OCI-LY7 (cell line): Measurements from ENCODE around the gene CDC14B. TPM values are rescaled to one million over a fixed set of nuclear protein-coding genes. Genes with fewer than 3 reads are reported as not detected.

Experiments
- BruUV-seq: library from RNA; stranded (reverse); fragments of 400-500 nt; replicated peaks from 2 replicates; lab custom pipeline; 2021; lab: Mats Ljungman, UMichigan
- CTCF ChIA-PET: fragments of 300-600 bp; sonication (Branson Sonifier 250); formaldehyde crosslinking; loops from one replicate; lab custom pipeline; 2022; ENCODE audit warnings: antibody characterized with exemption; ENCODE audit not compliant: unreplicated experiment; lab: Charles Lee
- POLR2A ChIA-PET: fragments of 300-600 bp; sonication (Branson Sonifier 250); formaldehyde crosslinking; loops from one replicate; lab custom pipeline; 2022; ENCODE audit warnings: antibody characterized with exemption; lab: Charles Lee
- DNase-seq: peaks from one replicate; pipeline ENCODE4 v3.0.0-alpha.2; 2015; ENCODE audit warnings: low spot score
- H2AFZ ChIP-seq: fragments of 200-600 bp; sonication (generic), shearing (Covaris generic); 2 replicates; pipeline ENCODE4 v1.6.1; 2014; ENCODE audit warnings: mild to moderate bottlenecking, antibody characterized with exemption, low read length, moderate library complexity
- H3K27ac ChIP-seq: fragments of 200-600 bp; sonication (generic); 2 replicates; pipeline ENCODE4 v1.5.1; 2014; ENCODE audit warnings: mixed run types, low read depth, mild to moderate bottlenecking, moderate library complexity, low read length, inconsistent platforms; ENCODE audit not compliant: poor library complexity, severe bottlenecking
- H3K36me3 ChIP-seq: fragments of 200-600 bp; sonication (generic); 2 replicates; pipeline ENCODE4 v1.6.1; 2014; ENCODE audit warnings: mild to moderate bottlenecking, antibody characterized with exemption, low read length, moderate library complexity, mixed read lengths; ENCODE audit not compliant: insufficient read depth
- H3K4me1 ChIP-seq: fragments of 200-600 bp; sonication (generic); 2 replicates; pipeline ENCODE4 v1.5.1; 2014; ENCODE audit warnings: mild to moderate bottlenecking, low read length; ENCODE audit not compliant: insufficient read depth, poor library complexity, severe bottlenecking
- H3K4me2 ChIP-seq: fragments of 200-600 bp; sonication (generic); 2 replicates; pipeline ENCODE4 v1.6.1; 2014; ENCODE audit warnings: mild to moderate bottlenecking, low read length
- H3K4me3 ChIP-seq: fragments of 200-600 bp; sonication (generic); 2 replicates; pipeline ENCODE4 v1.5.1; 2014; ENCODE audit warnings: mild to moderate bottlenecking, low read depth, low read length; ENCODE audit not compliant: poor library complexity, severe bottlenecking
- H3K79me2 ChIP-seq: fragments of 200-600 bp; sonication (generic); 2 replicates; pipeline ENCODE4 v1.6.1; 2016; ENCODE audit warnings: low read depth, mild to moderate bottlenecking, low read length, moderate library complexity, mixed read lengths; ENCODE audit not compliant: insufficient read depth
- H3K9me2 ChIP-seq: fragments of 200-600 bp; sonication (generic); 2 replicates; pipeline ENCODE4 v1.6.1; 2016; ENCODE audit warnings: mild to moderate bottlenecking, low read length, mixed read lengths; ENCODE audit not compliant: insufficient read depth
- H3K9me3 ChIP-seq: fragments of 200-600 bp; sonication (generic); 2 replicates; pipeline ENCODE4 v1.6.1; 2014; ENCODE audit warnings: mild to moderate bottlenecking, mixed run types, low read length, mixed read lengths
- H4K20me1 ChIP-seq: fragments of 200-600 bp; sonication (generic); 2 replicates; pipeline ENCODE4 v1.6.1; 2014; ENCODE audit warnings: mild to moderate bottlenecking, antibody characterized with exemption, low read length, moderate library complexity, mixed read lengths; ENCODE audit not compliant: insufficient read depth
- CTCF ChIP-seq: fragments of 200-600 bp; sonication (generic); conservative IDR thresholded peaks from 2 replicates; pipeline ENCODE4 v1.5.1; 2014; ENCODE audit warnings: mild to moderate bottlenecking, antibody characterized with exemption, low read length, moderate library complexity, mixed read lengths
- EZH2phosphoT487 ChIP-seq: fragments of 200-600 bp; sonication (generic); IDR thresholded peaks from 2 replicates; pipeline ENCODE4 v1.6.1; 2018; ENCODE audit warnings: low read depth, borderline replicate concordance, mild to moderate bottlenecking, mixed run types, antibody characterized with exemption, low read length, moderate library complexity, mixed read lengths
- intact Hi-C: fragments of 100-400 bp; cut with micrococcal nuclease; formaldehyde crosslinking; loops from one replicate; pipeline ENCODE4 v1.10.0; 2022; ENCODE audit not compliant: unreplicated experiment
- total RNA-seq, 2 experiments: library from RNA; depleted of rRNA in 1 of 2; stranded (reverse); fragments of >200 nt in 1 of 2; shearing (Covaris generic) in 1 of 2; gene quantifications; 2 replicates each; pipeline ENCODE4 v1.2.3, GENCODE V29; 2014 to 2022

CDC14B gene
- total RNA-seq, 2 experiments from 2014 or later, result 0.27 TPM; not detected in 1

- DNase-seq, result no peak
- ChIA-PET POLR2A (interaction anchor here (0.6 to 0.7 kb wide), 2 partner anchors 117 to 226 kb away, joined by 3 to 4 read pairs; no protein-coding TSS in a partner anchor), CTCF (no interaction called here)
- no peaks in the 10 kb centered on the region for H3K9me3 ChIP-seq
- H3K4me1 ChIP-seq, result no peaks in the 10 kb centered on the region
- H2AFZ ChIP-seq, result no peak overlapping the region
- H3K36me3 ChIP-seq, result no peaks in the 10 kb centered on the region
- intact Hi-C loops, result no loop called here
- no peak overlapping the region for H3K4me3 ChIP-seq
- H3K9me2 ChIP-seq, result no peaks in the 10 kb centered on the region
- H3K4me2 ChIP-seq, result no peak overlapping the region
- H3K27ac ChIP-seq, result no peak overlapping the region
- BruUV-seq, result no TSS peak
- H4K20me1 ChIP-seq, result no peaks in the 10 kb centered on the region
- no peaks in the 10 kb centered on the region for H3K79me2 ChIP-seq
- TF ChIP-seq EZH2phosphoT487 (no peak), CTCF (no peak)
Observed at GRCh38 chr9:96663506-96664120, 44.0 kb upstream of the CDC14B start.

GRCh38 chr9:96661711-96662110, 42.1 kb upstream of the CDC14B start:
- Histone ChIP-seq H3K79me2 (no peaks in the 10 kb centered on the region), H3K4me3 (no peak overlapping the region), H3K9me3 (no peaks in the 10 kb centered on the region), H3K4me1 (no peaks in the 10 kb centered on the region), H3K9me2 (no peaks in the 10 kb centered on the region), H3K36me3 (no peaks in the 10 kb centered on the region), H2AFZ (no peak overlapping the region), H3K4me2 (no peak overlapping the region), H3K27ac (no peak overlapping the region), H4K20me1 (no peaks in the 10 kb centered on the region)
- ChIA-PET POLR2A (no interaction called here), CTCF (no interaction called here)
- no TSS peak for BruUV-seq
- intact Hi-C loops, result no loop called here
- TF ChIP-seq EZH2phosphoT487 (no peak), CTCF (no peak)
- no peak for DNase-seq

GRCh38 chr9:96660692-96661248, 41.1 kb upstream of the CDC14B start:
- DNase-seq, result peak; percentile 2
- no TSS peak for BruUV-seq
- H3K9me3 ChIP-seq, result no peaks in the 10 kb centered on the region
- intact Hi-C loops, result no loop called here
- ChIA-PET CTCF (no interaction called here), POLR2A (no interaction called here)
- H3K4me3 ChIP-seq, result no peak overlapping the region
- H3K36me3 ChIP-seq, result no peaks in the 10 kb centered on the region
- H3K27ac ChIP-seq, result no peak overlapping the region
- H3K4me1 ChIP-seq, result no peaks in the 10 kb centered on the region
- no peak overlapping the region for H2AFZ ChIP-seq
- no peaks in the 10 kb centered on the region for H3K9me2 ChIP-seq
- H3K4me2 ChIP-seq, result no peak overlapping the region
- TF ChIP-seq EZH2phosphoT487 (no peak), CTCF (no peak)
- H4K20me1 ChIP-seq, result no peaks in the 10 kb centered on the region
- no peaks in the 10 kb centered on the region for H3K79me2 ChIP-seq
